Activated naive CD8-positive, alpha-beta T cell (primary cell): ENCODE data around the gene ATP2C2.

ENCODE experiments used
- H3K27ac Mint-ChIP-seq: one replicate; pipeline ENCODE4 v1.8.0; 2021; ENCODE audit warnings: mixed read lengths
- H3K27me3 Mint-ChIP-seq: one replicate; pipeline ENCODE4 v1.8.0; 2021; ENCODE audit warnings: mixed read lengths
- H3K36me3 Mint-ChIP-seq: one replicate; pipeline ENCODE4 v1.8.0; 2021; ENCODE audit warnings: mixed read lengths
- H3K4me1 Mint-ChIP-seq: one replicate; pipeline ENCODE4 v1.8.0; 2021; ENCODE audit warnings: low read depth, mixed read lengths
- H3K4me3 Mint-ChIP-seq: one replicate; pipeline ENCODE4 v1.8.0; 2021; ENCODE audit warnings: mild to moderate bottlenecking, mixed read lengths
- H3K9me3 Mint-ChIP-seq: one replicate; pipeline ENCODE4 v1.8.0; 2021; ENCODE audit warnings: low read depth, mixed read lengths

The ATP2C2 gene

DNA sequence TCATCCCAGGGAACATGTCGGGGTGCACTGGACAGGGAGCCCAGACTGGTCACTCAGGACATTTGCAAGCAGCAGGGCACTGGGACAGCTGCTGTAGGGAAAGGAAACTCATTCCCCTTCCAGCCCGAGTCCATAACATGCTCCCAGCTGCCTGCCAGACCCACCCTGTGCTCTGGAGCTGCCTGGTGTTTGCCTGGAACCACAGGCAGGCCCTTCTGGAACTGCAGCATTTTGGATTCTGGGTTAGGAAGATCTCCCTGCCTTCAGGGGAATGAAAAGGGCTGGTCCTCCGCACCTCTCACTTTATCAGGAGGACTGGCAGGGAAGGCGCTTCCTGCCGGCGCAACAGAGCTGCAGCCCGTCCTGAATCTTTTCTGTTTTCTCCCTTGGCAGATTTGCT is 94.9 kb downstream of the ATP2C2 start:
- H3K36me3 Mint-ChIP-seq: peaks cover 20% of the 10 kb centered on the region
- peaks cover 18% of the 10 kb centered on the region for H3K9me3 Mint-ChIP-seq
- no peak overlapping the region for H3K4me3 Mint-ChIP-seq
- H3K27me3 Mint-ChIP-seq: no peaks in the 10 kb centered on the region
- H3K27ac Mint-ChIP-seq: no peak overlapping the region
- H3K4me1 Mint-ChIP-seq: no peaks in the 10 kb centered on the region

- Mint-ChIP-seq H3K4me3 (no peak overlapping the region), H3K27ac (no peak overlapping the region), H3K4me1 (no peaks in the 10 kb centered on the region), H3K9me3 (peaks cover 18% of the 10 kb centered on the region), H3K36me3 (peaks cover 20% of the 10 kb centered on the region), H3K27me3 (no peaks in the 10 kb centered on the region)
These were observed 95.8 kb downstream of the ATP2C2 start for GRCh38 chr16:84464116-84464515.

DNA sequence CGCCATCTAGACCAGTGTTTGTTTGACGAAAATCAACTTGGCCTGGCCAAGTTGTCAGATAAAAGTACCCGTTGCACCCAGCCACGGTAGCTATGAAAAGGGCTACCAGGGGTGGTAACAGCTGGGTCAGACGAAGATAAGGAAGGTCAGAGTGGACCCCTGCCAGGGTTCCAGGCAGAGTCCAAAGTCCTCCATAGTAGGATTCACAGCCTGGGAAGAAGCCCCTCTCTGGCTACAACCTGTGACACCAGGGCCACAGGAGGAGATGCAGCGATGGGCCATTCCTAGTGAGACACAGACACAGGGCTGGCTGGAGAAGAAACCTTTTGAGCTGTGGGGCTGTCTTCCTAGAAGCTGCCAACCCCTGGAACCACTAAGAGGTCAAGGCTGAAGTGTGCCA is 96.8 kb downstream of the ATP2C2 start:
- no peak overlapping the region for H3K4me3 Mint-ChIP-seq
- no peaks in the 10 kb centered on the region for H3K4me1 Mint-ChIP-seq
- no peaks in the 10 kb centered on the region for H3K27me3 Mint-ChIP-seq
- peaks cover 18% of the 10 kb centered on the region for H3K9me3 Mint-ChIP-seq
- H3K27ac Mint-ChIP-seq: no peak overlapping the region
- H3K36me3 Mint-ChIP-seq: peaks cover 20% of the 10 kb centered on the region

GRCh38 chr16:84466692-84467091 is 98.4 kb downstream of the ATP2C2 start:
- H3K27ac Mint-ChIP-seq: no peak overlapping the region
- no peaks in the 10 kb centered on the region for H3K27me3 Mint-ChIP-seq
- H3K4me3 Mint-ChIP-seq: no peak overlapping the region
- H3K9me3 Mint-ChIP-seq: peaks cover 19% of the 10 kb centered on the region
- no peaks in the 10 kb centered on the region for H3K4me1 Mint-ChIP-seq
- peaks cover 22% of the 10 kb centered on the region for H3K36me3 Mint-ChIP-seq

DNA sequence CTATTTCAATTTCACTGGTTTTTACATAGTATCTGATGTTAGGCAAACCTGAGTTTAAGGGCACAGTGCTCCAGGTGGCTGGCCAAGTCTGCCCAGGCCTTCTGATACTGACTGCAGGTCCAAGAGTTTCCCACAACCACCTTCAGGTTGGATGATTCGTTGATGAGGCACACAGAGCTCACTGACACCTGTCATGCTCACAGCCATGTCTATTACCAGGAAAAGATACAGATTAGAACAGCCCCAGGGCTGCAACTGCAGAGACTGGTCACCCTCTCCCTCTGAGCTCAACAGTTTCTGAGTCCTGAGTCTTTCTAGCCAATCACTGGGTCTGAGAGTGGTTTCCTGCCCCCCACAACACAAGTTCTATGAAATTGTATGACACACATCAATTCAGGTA is 98.9 kb downstream of the ATP2C2 start:
- Mint-ChIP-seq H3K4me1 (no peaks in the 10 kb centered on the region), H3K27me3 (no peaks in the 10 kb centered on the region), H3K9me3 (peaks cover 22% of the 10 kb centered on the region), H3K4me3 (no peak overlapping the region), H3K27ac (no peak overlapping the region), H3K36me3 (peaks cover 24% of the 10 kb centered on the region)

DNA sequence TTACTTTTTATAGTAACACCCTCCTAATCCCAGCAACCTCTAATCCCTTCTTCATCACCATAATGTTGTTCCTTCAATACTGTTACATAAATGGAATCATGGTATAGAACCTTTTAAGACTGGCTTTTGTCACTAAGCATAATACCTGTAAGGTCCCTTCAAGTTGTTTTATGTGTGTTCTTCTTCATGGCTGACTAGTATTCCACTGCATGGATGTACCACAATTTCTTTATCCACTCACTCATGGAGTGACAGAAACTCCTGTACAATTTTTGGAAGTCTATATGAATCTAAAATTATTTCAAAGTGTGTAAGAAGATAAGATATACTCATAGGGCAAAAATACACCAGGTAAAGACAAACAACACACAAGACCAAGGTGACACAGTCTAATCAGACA is 99.4 kb downstream of the ATP2C2 start:
- Mint-ChIP-seq H3K27ac (no peak overlapping the region), H3K36me3 (peaks cover 25% of the 10 kb centered on the region), H3K27me3 (no peaks in the 10 kb centered on the region), H3K4me1 (no peaks in the 10 kb centered on the region), H3K9me3 (peaks cover 22% of the 10 kb centered on the region), H3K4me3 (no peak overlapping the region)

DNA sequence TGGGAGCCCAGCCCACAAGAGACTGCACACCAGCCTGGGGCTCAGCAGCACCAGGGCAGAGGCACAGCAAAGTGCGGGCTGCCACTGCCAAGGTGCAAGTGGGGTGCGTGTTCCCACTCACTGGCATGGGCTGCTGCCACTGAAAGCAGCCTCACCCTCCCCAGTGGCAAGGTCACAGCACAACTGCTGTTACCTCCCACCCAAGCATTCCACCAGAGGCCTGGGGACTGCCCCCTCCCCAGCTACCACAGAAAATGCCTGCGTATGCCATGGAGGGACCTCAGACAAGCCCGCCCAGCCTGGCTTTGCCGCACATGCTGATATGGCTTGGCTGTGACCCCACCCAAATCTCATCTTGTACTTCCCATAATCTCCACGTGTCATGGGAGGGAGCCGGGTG is 103.0 kb downstream of the ATP2C2 start:
- Mint-ChIP-seq H3K9me3 (peaks cover 19% of the 10 kb centered on the region), H3K27ac (no peak overlapping the region), H3K4me1 (no peaks in the 10 kb centered on the region), H3K36me3 (peaks cover 28% of the 10 kb centered on the region), H3K27me3 (no peaks in the 10 kb centered on the region), H3K4me3 (no peak overlapping the region)

- H3K36me3 Mint-ChIP-seq: peaks cover 23% of the 10 kb centered on the region
- peaks cover 14% of the 10 kb centered on the region for H3K9me3 Mint-ChIP-seq
- no peak overlapping the region for H3K27ac Mint-ChIP-seq
- H3K4me3 Mint-ChIP-seq: no peak overlapping the region
- H3K4me1 Mint-ChIP-seq: no peaks in the 10 kb centered on the region
- H3K27me3 Mint-ChIP-seq: no peaks in the 10 kb centered on the region
These were observed 103.6 kb downstream of the ATP2C2 start for GRCh38 chr16:84471966-84472365.

GRCh38 chr16:84475643-84476240 is 107.4 kb downstream of the ATP2C2 start:
- H3K27me3 Mint-ChIP-seq: no peaks in the 10 kb centered on the region
- H3K27ac Mint-ChIP-seq: no peak overlapping the region
- no peak overlapping the region for H3K4me3 Mint-ChIP-seq
- no peaks in the 10 kb centered on the region for H3K4me1 Mint-ChIP-seq
- peaks cover 16% of the 10 kb centered on the region for H3K36me3 Mint-ChIP-seq
- peaks cover 5% of the 10 kb centered on the region for H3K9me3 Mint-ChIP-seq

GRCh38 chr16:84476401-84476800 is 108.1 kb downstream of the ATP2C2 start:
- Mint-ChIP-seq H3K27me3 (no peaks in the 10 kb centered on the region), H3K4me3 (no peak overlapping the region), H3K4me1 (no peaks in the 10 kb centered on the region), H3K36me3 (peaks cover 16% of the 10 kb centered on the region), H3K27ac (no peak overlapping the region), H3K9me3 (peaks cover 5% of the 10 kb centered on the region)

DNA sequence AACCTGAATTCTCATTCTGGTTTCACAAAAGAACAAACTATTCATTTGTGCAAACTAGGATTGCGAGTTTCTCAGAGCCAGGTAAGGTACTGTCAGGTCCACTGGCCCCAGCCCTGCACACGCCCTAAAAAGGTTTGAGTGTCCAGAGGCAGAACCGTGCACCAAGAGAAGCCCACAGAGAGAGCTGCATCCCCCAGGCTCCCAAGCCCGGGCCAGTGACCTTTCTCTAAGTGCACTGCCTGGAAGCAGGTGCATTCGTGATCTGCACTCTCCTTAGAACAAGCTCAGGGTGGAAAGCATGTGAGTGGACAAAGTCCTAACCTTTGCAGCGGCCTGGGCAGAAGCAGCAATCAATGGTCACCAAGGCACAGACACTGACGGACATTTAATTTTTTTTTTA is 109.3 kb downstream of the ATP2C2 start:
- peaks cover 11% of the 10 kb centered on the region for H3K36me3 Mint-ChIP-seq
- no peaks in the 10 kb centered on the region for H3K9me3 Mint-ChIP-seq
- no peak overlapping the region for H3K4me3 Mint-ChIP-seq

DNA sequence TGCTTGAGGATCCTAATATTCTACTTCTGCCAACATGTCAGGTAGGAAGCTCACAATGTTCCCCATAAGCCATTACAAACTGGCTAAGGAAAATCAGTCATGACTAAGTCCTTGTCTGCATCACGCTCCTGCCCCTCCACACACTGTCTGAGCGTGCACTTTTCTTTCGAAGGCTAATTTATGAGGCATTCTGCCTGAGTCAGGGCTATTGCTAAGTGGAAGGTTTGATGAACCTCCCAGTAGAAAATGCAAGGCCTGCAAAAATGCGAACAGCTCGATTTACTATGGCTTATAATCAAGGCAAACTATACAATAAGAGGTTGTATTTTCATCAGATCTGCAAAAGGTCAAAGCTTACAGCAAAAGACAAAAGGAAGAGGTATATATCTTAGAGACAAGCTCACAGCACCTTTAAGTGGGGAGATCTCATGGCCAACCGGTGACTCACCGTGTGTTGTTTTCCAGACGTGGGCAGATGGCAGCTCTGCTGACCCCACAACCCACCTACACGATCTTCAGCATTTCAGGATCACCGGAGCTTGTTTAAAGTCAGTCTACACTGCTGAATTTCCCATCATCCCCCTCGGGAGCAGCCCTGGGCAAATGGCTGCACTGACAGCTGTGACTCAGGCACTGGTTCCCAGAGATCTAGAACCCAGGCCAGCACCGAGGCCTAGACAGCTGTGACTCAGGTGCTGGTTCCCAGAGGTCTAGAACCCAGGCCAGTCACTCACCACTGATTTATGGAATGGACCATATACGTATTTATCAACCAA is 110.0 kb downstream of the ATP2C2 start:
- no peaks in the 10 kb centered on the region for H3K9me3 Mint-ChIP-seq
- no peaks in the 10 kb centered on the region for H3K4me1 Mint-ChIP-seq
- H3K36me3 Mint-ChIP-seq: peaks cover 9% of the 10 kb centered on the region
- H3K27me3 Mint-ChIP-seq: no peaks in the 10 kb centered on the region
- H3K4me3 Mint-ChIP-seq: no peak overlapping the region
- H3K27ac Mint-ChIP-seq: peak overlapping the region; percentile 41

More for the DNA sequence above, 109.3 kb downstream of the ATP2C2 start:
- no peaks in the 10 kb centered on the region for H3K4me1 Mint-ChIP-seq
- no peak overlapping the region for H3K27ac Mint-ChIP-seq
- H3K27me3 Mint-ChIP-seq: no peaks in the 10 kb centered on the region

GRCh38 chr16:84479716-84480450 is 111.5 kb downstream of the ATP2C2 start:
- Mint-ChIP-seq H3K27me3 (no peaks in the 10 kb centered on the region), H3K27ac (no peak overlapping the region), H3K36me3 (peaks cover 6% of the 10 kb centered on the region), H3K4me1 (no peaks in the 10 kb centered on the region), H3K9me3 (no peaks in the 10 kb centered on the region), H3K4me3 (no peak overlapping the region)

DNA sequence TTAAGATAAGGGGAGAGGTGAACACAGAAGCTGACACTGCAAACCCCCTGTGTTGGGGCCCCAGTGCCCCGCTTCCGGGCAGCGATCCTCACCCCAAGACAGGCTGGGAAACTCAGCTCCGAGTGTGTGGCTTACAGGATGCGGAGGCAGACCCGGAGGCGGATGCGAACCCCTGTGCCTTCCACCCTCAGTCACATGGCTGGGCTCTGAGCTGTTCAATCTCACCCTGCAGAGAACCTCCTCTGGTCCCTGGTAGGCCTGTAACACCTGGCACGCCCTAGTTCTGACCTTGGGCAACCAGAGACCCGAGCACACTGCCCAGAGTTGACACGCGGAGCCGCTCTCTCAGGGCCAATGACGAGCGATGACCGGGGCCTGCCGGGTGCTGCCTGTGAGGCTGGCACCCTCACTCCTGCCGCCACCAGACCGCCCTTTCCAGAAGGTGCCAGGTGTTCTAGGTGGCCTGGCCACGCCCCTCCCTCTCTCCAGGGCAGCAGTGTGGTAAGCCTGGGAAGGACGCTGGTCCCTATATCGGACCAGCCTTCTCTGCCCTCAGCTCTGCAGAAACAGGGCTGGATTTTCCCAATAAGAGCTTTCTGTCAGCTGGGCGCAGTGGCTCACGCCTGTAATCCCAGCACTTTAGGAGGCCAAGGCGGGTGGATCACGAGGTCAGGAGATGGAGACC is 112.9 kb downstream of the ATP2C2 start:
- H3K27ac Mint-ChIP-seq: no peak overlapping the region
- peaks cover 2% of the 10 kb centered on the region for H3K36me3 Mint-ChIP-seq
- no peaks in the 10 kb centered on the region for H3K9me3 Mint-ChIP-seq
- H3K27me3 Mint-ChIP-seq: no peaks in the 10 kb centered on the region
- no peak overlapping the region for H3K4me3 Mint-ChIP-seq
- no peaks in the 10 kb centered on the region for H3K4me1 Mint-ChIP-seq
